ENCODE data around the gene HK3. TPM values are rescaled to one million over a fixed set of nuclear protein-coding genes. Genes with fewer than 3 reads are reported as not detected.

Gene HK3
- not detected in 2 replicates for total RNA-seq

GRCh38 chr5:176899296-176899891 is at the start of gene HK3:
TSS of gene HK3 (minus strand) at chr5:176899346. CDS start at chr5:176896159, 3,187 bp downstream.

Other genes with a start within 250 kb of the HK3 start
- 0.05 TPM in 1 of 2 replicates, not detected in the other for gene UNC5A, start 88.8 kb downstream of the HK3 start, total RNA-seq
- gene UIMC1, start 107.4 kb upstream of the HK3 start, total RNA-seq = 16.9 and 22.5 TPM in 2 replicates
- 7.0 and 11.9 TPM in 2 replicates for gene ZNF346, start 123.3 kb upstream of the HK3 start, total RNA-seq
- 1.3 and 2.1 TPM in 2 replicates for gene FGFR4, start 187.6 kb upstream of the HK3 start, total RNA-seq
- gene NSD1, start 234.4 kb upstream of the HK3 start, total RNA-seq = 22.3 and 24.3 TPM in 2 replicates